Activated CD4-positive, alpha-beta T cell treated with anti-CD3 and anti-CD28 coated beads, Interleukin-10, Interleukin-2, amounts not matched to agents 100 ng/mL and 50 ng/mL, durations not matched to agents 16 hours and 8 hours (primary cell): ENCODE measurements around the gene DDX54.
"Not testable (repeated sequence)": the region's sequence is repeated elsewhere in the genome, so short reads cannot be mapped to it uniquely, and the experiment has no call there.

Experiments used
- DNase-seq: peaks from one replicate; pipeline ENCODE4 v3.0.0-alpha.2; 2020

The DDX54 gene

DNA sequence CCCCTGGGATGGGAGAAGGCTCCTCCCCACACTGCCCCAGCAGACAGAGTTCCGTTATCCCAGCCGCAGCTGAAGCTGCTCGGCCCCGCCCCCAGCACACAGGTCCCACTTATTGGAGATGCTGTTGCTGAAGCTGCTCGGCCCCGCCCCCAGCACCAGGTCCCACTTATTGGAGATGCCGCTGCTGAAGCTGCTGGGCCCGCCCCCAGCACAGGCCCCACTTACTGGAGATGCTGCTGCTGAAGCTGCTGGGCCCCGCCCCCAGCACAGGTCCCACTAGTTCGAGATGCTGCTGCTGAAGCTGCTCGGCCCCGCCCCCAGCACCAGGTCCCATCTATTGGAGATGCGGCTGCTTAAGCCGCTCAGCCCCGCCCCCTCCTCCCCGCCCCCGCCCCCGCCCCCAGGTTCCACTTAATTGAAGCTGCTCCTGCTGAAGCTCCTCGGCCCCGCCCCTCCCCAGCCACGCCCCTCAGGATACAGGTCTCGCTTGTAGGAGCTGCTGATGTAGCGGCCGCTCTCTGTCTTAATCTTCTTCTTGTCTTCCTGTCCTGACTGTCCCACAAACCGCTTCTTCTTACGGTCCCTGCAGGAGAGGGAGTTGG, 23.8 kb downstream of the DDX54 start:
- DNase-seq, result peak; percentile 49

DNA sequence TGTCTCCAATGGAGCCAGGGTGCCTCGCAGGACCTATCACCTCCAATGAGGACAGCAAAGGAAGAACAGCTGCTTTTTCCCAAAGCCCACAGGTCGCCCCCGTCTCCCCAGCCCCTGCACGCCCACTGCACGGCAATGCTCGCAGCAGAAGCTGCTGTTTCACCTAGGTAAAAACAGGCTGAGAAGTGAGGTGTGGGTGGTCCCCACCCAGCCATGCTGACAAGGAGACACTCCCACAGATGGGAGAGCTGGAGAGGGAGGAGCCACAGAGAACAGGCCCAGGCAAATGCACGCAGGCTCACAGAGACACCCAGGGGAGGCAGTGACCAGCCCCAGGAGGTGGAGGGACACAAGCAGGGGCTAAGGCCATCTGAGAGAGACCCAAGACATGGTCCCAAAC, 25.3 kb downstream of the DDX54 start:
- DNase-seq, result no peak

DNA sequence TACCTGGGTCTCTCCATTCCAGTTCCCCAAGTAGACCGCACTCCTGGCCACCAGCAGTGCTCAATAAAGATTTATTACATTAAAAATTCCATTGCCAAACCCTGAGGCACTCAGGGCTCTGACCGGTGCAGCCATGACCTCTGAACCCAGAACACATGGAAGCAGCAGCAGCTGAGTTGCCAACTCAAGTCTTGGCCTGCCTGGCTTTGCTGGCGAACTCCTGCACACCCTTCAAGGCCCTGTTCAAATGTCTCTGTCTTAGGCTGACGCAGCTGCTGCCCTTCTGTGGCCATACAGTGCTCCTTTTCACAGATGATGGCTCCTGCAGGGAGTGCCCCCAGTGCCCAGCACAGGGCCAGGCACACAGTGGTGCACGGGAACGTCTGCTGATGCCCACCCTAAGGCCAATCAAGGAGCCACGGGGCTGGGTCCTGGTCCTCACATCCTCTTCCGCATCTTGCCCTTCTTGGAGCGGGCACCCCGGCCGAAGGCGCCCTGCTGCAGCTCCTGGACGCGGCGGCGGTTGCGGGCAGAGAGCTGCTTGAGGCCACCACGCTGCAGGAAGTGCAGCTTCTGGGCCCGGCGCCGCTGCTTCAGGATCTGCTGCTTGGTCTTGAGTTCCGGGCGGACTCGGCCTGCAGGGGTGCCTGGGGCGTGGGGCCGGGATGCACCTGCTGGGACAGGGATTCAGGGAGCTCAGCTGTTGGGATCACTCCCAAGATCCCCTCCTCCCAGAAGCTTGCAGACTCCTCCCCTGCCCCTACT, 26.7 kb downstream of the DDX54 start:
- no peak for DNase-seq

DNA sequence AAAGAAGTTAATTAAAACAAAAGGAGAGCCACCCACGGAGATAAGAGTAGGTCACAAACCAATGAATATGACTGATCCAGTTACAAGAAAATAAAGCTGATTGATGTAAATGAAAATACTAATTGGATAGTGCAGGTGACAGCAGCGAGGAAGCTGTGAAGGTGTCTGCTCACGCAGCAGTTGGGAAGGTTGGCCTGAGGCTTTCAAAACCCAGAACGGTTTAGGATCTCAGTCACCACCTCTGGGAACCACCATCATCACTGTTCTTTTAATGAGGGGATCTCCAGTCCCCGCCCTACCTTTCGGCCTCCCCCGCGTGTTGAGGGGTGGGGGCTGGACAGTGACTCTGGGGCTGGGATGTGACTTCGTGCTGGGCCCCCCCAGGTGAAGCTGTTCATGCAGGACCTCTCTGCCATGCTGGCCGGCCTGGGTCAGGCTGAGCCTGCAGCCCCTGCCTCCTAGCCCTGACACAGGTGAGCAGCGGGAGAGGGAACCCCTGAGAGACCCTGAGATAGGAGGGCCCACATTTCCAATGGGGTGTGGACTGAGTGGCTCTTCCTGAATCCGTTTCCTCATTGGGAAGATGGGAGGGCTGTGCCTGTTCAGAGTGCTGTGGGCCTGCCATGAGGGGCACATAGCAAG, 27.9 kb downstream of the DDX54 start:
- DNase-seq, result no peak

DNA sequence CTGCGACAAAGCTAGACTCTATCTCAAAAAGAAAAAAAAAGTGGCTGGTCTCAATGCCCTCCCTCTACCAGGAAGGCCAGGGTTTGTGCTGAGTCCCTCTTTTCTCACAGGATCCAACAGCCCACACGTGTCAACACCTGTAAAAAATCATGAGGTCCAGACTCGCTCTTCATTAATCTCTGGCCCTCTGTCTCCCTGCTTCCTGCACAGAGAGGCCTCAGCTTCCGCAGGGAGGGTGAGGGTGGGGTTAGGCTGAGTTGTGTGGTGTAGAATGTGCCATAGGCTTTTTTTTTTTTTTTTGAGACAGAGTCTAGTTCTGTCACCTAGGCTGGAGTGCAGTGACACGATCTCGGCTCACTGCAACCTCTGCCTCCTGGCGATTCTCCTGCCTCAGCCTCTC, 29.6 kb downstream of the DDX54 start:
- DNase-seq, result no peak

DNA sequence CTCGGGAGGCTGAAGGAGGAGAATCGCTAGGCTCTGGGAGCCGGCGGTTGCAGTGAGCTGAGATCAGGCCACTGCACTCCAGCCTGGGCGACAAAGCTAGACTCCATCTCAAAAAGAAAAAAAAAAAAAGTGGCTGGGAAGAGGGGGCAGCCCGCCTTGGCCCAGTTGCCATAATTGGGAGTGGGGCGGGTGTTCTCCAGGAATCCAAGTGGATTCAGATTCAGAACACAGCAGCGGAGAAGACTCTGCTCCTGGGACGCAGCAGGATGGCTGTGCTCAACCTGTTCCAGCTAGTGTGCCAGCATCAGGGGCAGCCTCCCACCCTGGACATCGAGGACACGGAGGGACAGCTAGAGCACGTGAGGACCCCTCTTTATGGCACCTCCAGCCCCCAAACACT, 30.2 kb downstream of the DDX54 start:
- no peak for DNase-seq

DNA sequence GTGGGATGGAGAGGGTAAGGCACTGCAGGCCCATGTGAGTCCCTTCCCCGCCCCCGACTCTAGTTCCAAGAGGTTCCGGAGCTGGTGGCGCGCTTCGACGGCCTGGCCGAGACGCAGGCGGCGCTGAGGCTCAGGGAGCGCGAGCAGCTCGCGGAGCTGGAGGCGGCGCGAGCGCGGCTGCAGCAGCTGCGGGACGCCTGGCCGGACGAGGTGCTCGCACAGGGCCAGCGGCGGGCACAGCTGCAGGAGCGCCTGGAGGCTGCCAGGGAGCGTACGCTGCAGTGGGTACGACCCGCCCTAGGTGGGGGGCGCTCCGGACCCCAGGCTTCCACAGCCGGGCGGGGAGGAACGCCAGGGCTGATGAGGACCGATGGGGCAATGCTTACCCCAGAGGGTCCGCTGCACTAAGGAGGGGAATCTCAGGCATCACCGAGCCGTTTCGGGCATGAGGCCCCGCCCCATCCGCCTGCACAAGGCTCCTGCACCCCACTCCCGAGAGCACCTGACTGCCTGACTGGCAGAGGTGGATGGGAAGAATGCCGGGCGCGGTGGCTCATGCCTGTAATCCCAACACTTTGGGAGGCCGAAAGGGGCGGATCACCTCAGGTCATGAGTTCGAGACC, 30.8 kb downstream of the DDX54 start:
- DNase-seq, result peak; percentile 20

DNA sequence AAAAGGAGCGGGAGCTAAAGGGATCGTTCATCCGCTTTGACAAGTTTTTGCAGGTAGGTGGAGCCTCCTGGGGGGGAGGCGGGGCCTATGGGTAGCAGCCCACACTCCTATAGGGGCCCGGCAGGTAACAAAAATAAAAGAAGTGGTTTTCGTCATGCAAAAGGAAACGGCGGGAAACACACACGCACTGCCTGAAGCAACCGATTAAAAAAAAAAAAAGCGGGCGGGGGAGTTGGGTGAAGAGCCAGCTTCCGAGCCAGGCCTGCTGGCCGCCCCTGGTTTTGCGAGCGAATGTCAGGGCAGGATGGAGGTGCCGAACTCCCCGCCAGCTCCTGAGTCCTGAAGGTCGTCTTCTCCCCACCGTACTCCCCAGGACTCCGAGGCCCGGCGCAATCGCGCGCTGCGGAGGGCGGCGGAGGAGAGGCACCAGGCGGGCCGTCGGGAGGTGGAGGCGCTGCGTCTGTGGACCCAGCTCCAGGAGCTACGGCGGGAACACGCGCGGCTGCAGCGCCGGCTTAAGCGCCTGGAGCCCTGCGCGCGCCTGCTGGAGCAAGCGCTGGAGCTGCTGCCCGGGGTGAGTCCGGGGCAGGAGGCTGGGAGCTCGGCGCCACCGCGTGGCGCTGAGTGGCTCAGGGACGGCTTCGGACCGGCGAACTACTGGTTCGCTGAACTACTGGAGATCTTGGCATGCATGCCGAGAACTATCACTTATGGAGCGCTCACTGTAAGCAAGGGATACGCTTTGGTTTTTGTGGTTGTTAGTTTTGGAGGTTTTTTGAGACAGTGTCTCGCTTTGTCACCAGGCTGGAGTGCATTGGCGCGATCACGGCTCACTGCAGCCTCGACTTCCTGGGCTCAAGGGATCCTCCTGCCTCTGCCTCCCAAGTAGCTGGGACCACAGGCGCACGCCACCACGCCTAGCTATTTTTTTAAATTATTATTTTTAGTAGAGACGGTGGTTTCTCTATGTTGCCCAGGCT, 32.2 kb downstream of the DDX54 start:
- DNase-seq, result peak; percentile 69

DNA sequence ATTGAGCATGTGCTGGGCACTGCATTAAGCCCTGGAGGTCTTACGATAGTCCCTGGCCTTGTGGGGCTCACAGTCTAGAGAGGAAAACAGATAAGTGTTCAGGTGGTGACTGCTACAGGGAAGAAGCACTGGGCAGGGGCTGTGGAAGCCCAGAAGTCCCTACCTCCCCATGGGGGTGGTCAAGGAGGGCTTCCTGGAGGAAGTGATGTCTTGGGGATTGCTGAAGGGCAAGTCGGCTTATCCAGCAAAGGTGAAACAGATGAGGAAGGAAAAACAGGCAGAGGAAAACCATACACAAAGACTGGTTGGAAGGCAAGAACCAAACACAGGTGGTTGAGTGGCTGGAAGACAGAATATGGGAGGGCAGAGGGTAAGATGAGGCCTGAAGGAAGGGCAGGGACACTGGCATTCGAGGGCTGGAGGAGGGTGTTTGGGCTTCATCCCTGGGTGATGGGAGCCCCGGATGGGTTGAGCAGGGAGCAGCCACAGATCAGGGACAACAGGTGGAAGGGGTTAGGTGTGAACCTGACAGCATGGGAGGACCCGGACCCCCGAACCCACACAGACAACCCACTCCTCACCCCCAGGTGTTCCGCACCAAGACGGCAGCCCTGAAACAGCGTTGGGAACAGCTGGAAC, 33.0 kb downstream of the DDX54 start:
- DNase-seq, result no peak

DNA sequence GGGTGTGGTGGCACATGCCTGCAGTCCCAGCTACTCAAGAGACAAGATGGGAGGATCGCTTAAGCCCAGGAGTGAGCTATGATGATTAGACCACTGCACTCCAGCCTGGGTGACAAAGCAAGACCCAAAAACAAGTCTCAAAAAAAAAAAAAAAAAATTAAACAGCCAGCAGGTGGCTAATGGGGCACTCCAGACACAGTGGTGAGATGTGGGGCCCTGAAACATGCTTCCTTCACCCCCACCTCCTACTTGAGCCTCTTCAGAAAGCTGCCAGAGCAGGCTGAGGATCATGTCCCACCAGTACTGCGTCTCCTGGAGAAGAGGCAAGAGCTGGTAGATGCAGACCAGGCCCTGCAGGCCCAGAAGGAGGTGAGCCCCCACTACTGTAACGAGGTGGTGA, 33.6 kb downstream of the DDX54 start:
- no peak for DNase-seq

DNA sequence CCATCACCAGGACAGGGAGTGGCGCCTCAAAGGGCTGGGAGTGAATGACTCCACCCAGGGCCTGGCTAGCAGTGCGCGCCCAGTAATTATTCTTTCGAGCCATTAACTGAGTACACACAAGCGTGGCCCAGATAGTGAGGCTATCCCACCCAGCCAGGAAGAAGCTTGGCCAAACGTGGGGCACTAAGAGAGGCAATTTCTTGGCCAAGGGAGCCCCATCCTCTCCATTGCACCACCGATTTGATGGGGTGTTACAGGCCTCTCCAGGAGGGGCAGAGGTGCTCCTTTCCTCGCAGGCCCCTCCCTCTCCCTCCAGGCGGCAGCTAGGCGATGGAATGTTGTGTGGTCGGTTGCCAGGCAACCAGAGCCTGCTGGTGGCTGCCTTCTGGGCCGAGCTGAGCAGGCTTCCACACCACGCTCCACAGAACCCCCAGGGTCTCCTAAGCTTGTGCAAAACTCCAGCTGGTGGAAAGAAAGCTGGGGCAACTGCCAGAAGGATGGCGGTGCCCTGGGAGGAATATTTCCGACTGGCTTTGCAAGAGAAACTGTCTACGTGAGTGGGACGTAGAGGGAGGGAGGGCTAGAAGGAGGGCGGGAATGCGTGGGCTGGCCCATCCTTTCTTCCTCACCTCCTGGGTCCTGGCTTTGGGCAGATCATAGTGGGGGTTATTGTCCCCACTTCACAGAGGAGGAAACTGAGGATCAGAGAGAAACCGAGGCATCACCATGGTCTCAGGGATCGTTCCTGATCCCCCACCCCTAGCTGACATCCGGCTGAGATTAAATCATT, 35.7 kb downstream of the DDX54 start, which contains the start of gene CFAP73:
Gene CFAP73 (plus strand): TSS at position 364 of the 790 bp plus-strand sequence. CDS start 134 bp downstream, at position 498.
- no peak for DNase-seq

DNA sequence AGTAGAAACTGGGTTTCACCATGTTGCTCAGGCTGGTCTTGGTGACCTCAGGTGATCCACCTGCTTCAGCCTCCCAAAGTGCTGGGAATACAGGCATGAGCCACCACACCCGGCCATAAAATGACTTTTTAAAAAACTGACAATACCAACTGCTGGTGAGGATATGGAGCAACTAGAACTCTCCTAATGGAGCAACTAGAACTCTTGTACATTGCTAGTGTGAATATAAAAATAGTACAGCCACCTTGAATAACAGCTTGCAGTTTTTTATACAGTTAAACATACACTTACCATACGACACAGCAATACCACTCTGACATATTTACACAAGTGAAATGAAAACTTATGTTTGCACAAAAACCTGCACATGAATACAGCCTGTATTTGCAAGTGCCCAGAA, 38.3 kb downstream of the DDX54 start:
- DNase-seq, result no peak

DNA sequence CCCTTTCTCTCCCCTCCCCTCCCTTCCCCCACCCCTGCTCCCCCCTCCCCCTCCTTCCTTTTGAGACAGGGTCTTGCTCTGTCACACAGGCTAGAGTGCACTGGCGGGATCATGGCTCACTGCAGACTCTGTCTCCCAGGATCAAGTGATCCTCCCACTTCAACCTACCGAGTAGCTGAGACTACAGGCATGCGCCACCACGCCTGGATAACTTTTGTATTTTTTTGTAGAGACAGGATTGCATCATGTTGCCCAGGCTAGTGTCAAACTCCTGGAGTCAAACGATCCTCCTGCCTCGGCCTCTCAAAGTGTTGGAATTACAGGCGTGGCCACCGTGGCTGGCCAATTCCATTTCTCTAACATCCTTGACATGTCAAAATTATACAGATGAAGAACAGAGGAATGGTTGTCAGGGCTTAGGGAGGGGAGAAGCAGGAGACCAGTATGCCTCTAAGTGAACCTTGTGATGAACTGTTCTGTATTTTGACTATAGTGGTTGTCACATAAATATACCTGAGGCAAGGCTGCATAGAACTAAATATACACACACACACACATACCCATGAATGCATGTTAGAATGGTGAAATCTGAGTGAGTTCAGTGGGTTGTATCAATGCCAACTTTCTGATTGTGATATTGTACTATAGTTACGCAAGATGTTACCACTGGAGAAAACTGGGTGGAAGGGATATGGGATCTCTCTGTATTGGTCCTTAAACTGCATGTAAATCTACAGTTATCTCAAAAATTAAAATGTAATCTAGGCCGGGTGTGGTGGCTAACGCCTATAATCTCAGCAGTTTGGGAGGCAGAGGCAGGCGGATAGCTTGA, 39.3 kb downstream of the DDX54 start:
- no peak for DNase-seq

DNA sequence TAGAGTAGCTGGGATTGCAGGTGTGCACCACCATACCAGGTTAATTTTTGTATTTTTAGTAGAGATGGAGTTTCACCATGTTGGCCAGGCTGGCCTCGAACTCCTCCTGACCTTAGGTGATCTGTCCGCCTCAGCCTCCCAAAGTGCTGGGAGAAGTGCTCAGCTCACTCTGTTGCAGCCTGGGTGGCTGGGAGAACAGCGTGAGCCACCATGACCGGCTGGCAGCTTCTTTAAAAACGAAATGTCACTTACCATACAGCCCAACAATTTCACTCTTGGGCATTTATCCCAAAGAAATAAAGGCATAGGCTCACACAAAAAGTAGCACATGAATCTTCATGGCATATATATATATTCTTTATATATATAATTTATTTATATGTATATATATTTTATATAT, 40.5 kb downstream of the DDX54 start:
- DNase-seq, result no peak

DNA sequence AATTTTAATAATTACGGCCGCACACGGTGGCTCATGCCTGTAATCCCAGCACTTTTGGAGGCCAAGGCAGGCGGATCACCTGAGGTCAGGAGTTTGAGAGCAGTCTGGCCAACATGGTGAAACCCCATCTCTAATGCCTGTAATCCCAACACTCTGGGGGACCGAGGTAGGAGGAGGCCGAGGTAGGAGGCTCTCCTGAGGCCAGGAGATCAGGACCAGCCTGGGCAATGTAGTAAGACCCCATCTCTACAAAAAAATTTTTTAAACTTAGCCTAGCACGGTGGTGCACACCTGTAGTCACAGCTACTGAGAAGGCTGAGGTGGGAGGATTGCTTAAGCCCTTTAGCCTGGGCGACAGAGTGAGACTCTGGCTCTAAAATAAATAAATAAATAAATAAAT, 41.3 kb downstream of the DDX54 start:
- DNase-seq, result no peak

DNA sequence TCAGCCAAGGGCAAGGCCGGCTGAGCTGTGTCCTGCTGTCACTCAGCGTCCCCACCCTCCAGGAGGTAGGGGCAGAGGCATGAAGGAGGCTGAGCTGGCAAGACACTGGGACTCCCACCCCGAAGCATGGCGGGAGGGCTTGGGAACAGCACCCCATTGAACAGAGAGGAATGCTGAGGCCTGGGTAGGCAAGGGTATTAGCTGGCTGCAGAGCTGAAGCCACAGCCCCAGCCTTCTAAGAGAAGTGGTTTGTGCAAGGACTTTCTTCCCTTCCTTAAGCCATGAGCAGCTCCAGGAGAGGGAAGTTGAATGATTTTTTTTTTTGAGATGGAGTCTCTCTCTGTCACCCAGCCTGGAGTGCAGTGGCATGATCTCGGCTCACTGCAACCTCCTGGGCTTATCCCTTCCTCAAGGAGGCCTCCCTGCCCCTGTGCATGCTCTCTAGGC, 42.4 kb downstream of the DDX54 start:
- DNase-seq, result no peak

DNA sequence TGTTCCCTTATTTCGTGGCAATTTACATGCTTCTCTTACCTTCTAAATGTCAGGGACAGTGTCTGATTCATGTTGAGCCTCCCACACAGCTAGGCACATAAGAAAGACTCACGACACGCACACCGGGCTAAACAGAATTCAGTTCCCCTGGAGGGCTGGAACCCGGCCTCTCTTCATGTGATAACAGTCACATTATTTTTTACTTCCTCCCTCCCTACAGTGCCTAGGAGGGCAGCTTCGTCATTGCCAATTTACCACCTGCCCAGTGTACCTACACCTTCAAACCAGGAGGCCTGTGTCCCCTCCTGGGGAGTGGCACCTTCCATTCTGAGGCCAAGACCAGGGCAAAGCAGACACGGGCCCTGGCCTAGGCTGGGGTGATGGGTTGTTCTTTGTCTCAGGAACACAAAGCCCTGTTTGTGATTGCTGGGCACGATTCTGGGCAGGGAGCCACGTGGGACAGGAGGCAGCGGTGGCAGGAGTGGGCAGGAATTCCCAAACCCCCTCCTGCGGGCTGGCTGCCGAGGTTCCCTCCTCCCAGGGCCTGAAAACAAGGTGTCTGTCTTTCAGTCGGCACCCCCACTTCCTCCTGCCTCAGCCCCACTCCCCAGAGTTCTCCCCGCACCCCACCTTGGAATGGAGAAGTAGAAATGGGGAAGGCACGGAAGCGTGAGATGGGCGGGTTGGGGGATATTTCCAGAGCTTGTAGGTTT, 42.9 kb downstream of the DDX54 start:
- no peak for DNase-seq

DNA sequence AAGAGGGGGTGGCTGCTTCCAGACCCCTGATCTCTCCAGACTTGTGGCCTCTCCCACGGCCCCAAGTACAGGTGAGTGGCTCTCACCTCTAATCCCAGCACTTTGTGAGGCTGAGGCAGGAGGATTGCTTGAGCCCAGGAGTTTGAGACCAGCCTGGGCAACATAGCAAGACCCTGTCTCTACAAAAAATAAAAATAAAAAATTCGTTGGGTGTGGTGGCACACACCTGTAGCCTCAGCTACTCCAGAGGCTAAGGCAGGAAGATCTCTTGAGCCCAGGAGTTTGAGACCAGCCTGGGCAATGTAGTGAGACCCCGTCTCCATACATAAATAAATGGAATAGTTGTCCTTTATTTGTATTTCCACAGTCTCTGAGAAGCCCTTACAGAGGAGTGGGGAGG, 43.6 kb downstream of the DDX54 start:
- DNase-seq, result not testable (repeated sequence)

DNA sequence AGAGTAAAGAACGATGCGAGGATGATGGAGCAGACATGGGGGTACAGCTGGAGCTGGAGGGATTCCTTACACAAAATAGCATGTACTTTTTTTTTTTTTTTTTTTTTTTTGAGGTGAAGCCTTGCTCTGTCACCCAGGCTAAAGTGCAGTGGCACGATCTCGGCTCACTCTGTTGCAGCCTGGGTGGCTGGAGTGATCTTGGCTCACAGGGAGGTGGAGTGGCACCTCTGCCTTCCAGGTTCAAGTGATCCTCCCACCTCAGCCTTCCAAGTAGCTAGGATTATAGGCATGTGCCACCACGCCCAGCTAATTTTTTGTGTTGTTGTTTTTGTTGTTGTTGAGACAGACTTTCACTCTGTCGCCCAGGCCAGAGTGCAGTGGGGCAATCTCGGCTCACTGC, 44.6 kb downstream of the DDX54 start:
- no peak for DNase-seq
